PC-9 (cell line): ENCODE data around the gene ANKRD61.

Experiments used
- CTCF ChIP-seq: fragments of 200-600 bp; sonication (generic); conservative IDR thresholded peaks from 2 replicates; pipeline ENCODE4 v1.6.1; 2017; ENCODE audit warnings: mixed run types, antibody characterized with exemption, mild to moderate bottlenecking, moderate library complexity
- EZH2 ChIP-seq: fragments of 200-600 bp; sonication (generic); IDR thresholded peaks from 2 replicates; pipeline ENCODE4 v1.8.0; 2017; ENCODE audit warnings: antibody characterized with exemption, low read depth

- TF ChIP-seq CTCF: no peak
- TF ChIP-seq EZH2: no peak
Observed at GRCh38 chr7:6012355-6013104, 18.6 kb upstream of the ANKRD61 start.
